ENCODE results near the gene ATP6AP1. TPM values are rescaled to one million over a fixed set of nuclear protein-coding genes. Genes with fewer than 3 reads are reported as not detected.

Gene ATP6AP1
- total and polyA plus RNA-seq, 2 of the 13 experiments (the other 11 are each of a cell fraction or from before 2014, with no cell fraction given): 56.7 to 110 TPM

DNA sequence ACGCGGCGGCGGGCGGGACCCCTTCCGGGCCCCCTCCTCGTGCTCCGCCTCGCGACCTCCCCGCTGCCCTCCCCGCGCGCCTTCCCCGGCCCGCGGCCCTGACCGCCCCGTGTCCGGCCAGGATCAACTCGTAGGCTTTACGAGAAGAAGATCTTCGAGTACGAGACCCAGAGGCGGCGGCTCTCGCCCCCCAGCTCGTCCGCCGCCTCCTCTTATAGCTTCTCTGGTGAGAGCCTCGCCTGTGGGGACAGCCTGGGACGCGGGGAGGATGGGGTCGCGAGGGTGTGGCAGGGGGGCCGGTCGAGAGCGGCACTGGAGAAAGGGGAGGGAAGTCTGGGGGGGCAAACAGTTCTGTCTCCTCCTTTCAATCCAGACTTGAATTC is 48.9 kb upstream of the ATP6AP1 start (continued):
- TF ChIP-seq RBM22 (optimal IDR thresholded peaks at IDR 0.05; ENCODE audit: low read length) (no peak), ZNF781 (CRISPR knock-in tag; IDR thresholded peaks at IDR 0.05; ENCODE audit: borderline replicate concordance, not compliant biosample characterization) (no peak), ZNF670 (CRISPR knock-in tag; IDR thresholded peaks at IDR 0.05; ENCODE audit: borderline replicate concordance) (0 out of 2 replicates have a peak, but pooled peaks have one; percentile 13), DNMT1 (CRISPR knock-in tag; IDR thresholded peaks at IDR 0.05) (no peak), ZNF510 (CRISPR knock-in tag; IDR thresholded peaks at IDR 0.05; ENCODE audit: low read depth) (no peak), ZXDC (CRISPR knock-in tag; IDR thresholded peaks at IDR 0.05) (0 out of 2 replicates have a peak, but pooled peaks have one; percentile 10), CSRNP2 (CRISPR knock-in tag; conservative IDR thresholded peaks at IDR 0.05; ENCODE audit: low read depth) (0 out of 2 replicates have a peak, but pooled peaks have one; percentile 10), NR2F2 (IDR thresholded peaks at IDR 0.05; ENCODE audit: borderline replicate concordance, low read depth) (no peak), THAP9 (CRISPR knock-in tag; IDR thresholded peaks at IDR 0.05; ENCODE audit: borderline replicate concordance) (no peak)
